ENCODE data around the gene SRPK3.

SRPK3 gene

DNA sequence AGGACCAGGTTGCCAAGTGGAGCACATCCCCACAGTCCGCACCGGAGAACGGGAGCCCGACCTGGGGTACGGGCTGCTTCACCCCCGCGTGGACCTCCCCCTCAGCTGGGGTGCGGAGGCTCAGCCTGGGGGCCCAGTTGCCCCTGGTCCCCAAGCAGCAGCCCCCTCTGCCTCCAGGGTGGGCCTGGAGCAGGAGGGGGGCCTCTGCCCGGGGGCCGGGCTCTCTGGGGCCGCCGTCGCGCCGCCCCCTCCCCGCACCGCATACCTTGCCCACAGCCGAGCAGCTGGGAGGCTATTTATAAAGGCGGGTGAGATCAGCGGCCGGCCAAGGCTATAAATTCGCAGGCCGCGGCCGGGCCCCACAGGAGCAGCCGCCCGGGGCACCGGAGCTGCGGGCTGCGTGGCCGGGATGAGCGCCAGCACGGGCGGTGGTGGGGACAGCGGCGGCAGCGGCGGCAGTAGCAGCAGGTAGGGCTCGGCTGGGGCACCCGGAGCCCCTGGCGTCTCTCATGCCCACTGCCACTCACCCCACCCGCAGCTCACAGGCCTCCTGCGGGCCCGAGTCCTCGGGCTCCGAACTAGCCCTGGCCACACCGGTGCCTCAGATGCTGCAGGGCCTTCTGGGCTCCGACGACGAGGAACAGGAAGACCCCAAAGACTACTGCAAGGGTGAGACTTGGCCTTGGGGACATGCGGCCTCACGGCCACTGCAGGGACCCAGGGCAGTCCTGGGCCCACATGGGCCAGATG lies at the start of gene SRPK3:
SRPK3 (plus strand) TSS at position 364 of the 750 bp plus-strand sequence; CDS start at position 410, 46 bp downstream.
- Mint-ChIP-seq H3K27me3 (peaks cover 4% of the 10 kb centered on the region), H3K27ac (no peak within 1 kb of the TSS), H3K36me3 (ENCODE audit: low read depth) (no peaks in the 10 kb centered on the region), H3K9me3 (no peaks in the 10 kb centered on the region), H3K4me3 (no peak within 1 kb of the TSS), H3K4me1 (no peaks in the 10 kb centered on the region)
- ATAC-seq (no peak), DNase-seq (no peak)

DNA sequence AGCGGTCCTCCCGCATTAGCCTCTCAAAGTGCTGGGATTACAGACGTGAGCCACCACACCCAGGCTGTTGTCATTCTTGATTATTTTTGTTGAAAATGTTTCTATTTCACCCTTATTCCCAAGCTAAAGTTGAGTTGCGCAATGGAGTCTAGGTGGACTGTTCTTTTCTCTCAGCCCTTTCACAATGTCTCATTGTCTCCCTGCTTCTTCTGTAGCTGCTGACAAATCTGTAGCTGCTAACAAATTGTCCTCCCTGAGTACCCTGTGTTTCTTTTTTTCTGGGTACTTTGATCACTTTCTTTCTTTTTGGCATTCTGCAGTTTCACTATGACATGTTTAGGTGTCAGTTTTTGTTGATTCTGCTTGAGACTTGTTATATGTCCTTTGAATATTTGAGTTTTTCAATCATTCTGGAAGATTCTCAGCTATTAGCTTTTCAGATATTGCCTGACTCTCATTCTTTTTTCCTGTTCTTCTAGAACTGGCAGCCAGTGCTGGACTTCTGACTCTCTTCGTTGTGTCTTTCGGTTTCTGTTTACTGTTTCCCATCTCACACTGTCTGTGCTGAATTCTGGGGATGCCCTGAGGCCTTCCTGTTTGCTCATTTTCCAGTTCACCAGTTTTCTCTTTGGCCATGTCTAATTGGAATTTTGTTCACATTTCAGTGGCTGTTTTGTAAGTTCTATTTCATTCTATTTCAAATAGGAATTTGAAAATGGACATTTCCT lies 49.6 kb upstream of the SRPK3 start:
- DNase-seq (no peak), ATAC-seq (no peak)
- peaks cover 34% of the 10 kb centered on the region for H3K4me1 Mint-ChIP-seq
- H3K4me3 Mint-ChIP-seq = no peak overlapping the region
- H3K36me3 Mint-ChIP-seq (ENCODE audit: low read depth) = peaks cover 10% of the 10 kb centered on the region
- H3K27ac Mint-ChIP-seq = peak overlapping the region; percentile 40
- H3K27me3 Mint-ChIP-seq = no peaks in the 10 kb centered on the region
- H3K9me3 Mint-ChIP-seq = no peaks in the 10 kb centered on the region

DNA sequence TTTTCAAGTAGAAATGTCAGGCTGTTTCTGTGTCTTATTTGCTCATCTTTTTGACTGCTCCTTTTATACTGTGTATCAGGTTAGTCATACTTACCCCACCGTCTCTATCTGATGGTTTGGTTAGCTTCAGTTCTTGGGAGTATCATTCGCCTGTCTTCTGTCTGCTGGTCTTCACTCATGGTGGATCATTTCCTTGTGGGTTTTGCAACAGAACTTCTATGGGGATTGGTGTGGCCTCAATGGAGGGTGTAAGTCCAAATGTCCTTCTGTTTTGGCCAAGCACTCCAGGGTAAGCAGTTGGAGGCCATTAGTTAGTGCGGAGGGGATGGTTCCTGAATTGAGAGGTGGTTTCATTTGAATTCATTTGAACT lies 49.0 kb upstream of the SRPK3 start:
- H3K27ac Mint-ChIP-seq = no peak overlapping the region
- ATAC-seq (no peak), DNase-seq (no peak)
- H3K4me3 Mint-ChIP-seq = no peak overlapping the region
- no peaks in the 10 kb centered on the region for H3K27me3 Mint-ChIP-seq
- peaks cover 10% of the 10 kb centered on the region for H3K36me3 Mint-ChIP-seq (ENCODE audit: low read depth)
- no peaks in the 10 kb centered on the region for H3K9me3 Mint-ChIP-seq
- peaks cover 32% of the 10 kb centered on the region for H3K4me1 Mint-ChIP-seq

DNA sequence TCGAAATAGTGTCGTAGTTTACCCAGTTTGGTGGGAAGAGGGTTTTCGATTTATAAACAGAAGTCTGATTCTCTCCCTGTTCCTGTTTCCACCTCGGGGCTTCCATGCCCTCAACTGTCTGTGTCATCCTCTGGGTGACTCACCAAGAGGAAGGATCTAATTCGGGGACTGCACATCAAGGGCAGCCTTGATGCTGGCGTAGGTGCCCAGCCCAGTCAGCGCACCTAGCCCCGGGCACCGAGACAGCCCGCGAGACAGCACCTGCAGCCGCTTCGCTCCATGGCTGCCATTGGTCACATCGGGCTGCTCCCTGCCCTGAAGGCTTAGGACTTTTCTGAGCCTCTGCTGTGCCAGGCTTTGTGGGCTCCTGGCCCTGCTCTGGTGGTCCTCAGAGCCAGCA lies 48.4 kb upstream of the SRPK3 start:
- Mint-ChIP-seq H3K36me3 (ENCODE audit: low read depth) (peaks cover 10% of the 10 kb centered on the region), H3K27ac (no peak overlapping the region), H3K4me1 (peaks cover 28% of the 10 kb centered on the region), H3K4me3 (no peak overlapping the region), H3K27me3 (no peaks in the 10 kb centered on the region), H3K9me3 (no peaks in the 10 kb centered on the region)
- no peak for DNase-seq
- no peak for ATAC-seq

- H3K27ac Mint-ChIP-seq = no peak overlapping the region
- no peaks in the 10 kb centered on the region for H3K27me3 Mint-ChIP-seq
- ATAC-seq (no peak), DNase-seq (no peak)
- peaks cover 23% of the 10 kb centered on the region for H3K4me1 Mint-ChIP-seq
- H3K4me3 Mint-ChIP-seq = no peak overlapping the region
- H3K9me3 Mint-ChIP-seq = no peaks in the 10 kb centered on the region
- peaks cover 10% of the 10 kb centered on the region for H3K36me3 Mint-ChIP-seq (ENCODE audit: low read depth)
These were observed 47.1 kb upstream of the SRPK3 start for GRCh38 chrX:153733651-153734240.

DNA sequence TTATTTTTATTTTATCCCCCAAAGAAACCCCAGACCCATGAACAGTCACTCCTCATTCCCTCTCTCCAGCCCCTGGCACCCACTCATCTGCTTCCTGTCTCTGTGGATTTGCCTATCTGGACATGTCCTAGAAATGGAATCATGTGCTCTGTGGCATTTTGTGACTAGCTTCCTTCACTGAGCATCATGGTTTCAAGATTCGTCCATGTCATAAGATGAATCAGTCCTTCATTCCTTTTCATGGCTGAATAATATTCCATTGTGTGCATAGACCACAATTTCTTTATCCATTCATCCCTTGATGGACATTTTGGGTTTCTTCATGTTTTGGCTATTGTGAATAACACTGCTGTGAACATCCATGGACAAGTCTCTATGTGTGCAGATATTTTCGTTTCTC lies 46.0 kb upstream of the SRPK3 start:
- ATAC-seq = no peak
- H3K4me1 Mint-ChIP-seq = peaks cover 26% of the 10 kb centered on the region
- no peak overlapping the region for H3K27ac Mint-ChIP-seq
- H3K36me3 Mint-ChIP-seq (ENCODE audit: low read depth) = peaks cover 10% of the 10 kb centered on the region
- H3K27me3 Mint-ChIP-seq = no peaks in the 10 kb centered on the region
- H3K9me3 Mint-ChIP-seq = no peaks in the 10 kb centered on the region
- DNase-seq = no peak
- H3K4me3 Mint-ChIP-seq = no peak overlapping the region

DNA sequence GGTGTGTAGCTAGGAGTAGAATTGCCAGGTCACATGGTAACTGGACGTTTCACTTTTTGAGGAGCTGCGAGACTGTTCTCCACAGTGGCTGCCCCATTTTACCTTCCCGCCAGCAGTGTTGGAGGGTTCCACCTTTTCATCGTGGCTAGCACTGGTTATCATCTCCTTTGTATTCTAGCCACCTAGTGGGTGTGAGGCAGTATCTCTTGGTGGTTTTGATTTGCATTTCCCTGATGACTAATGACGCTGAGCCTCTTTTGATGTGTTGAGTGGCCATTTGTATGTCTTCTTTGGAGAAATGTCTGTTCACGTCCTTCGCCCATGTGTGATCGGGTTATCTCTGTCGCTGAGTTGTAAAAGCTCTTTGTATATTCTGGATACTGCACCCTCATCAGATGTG lies 45.6 kb upstream of the SRPK3 start:
- ATAC-seq (peak; percentile 83), DNase-seq (no peak)
- Mint-ChIP-seq H3K27me3 (no peaks in the 10 kb centered on the region), H3K4me1 (peaks cover 30% of the 10 kb centered on the region), H3K27ac (no peak overlapping the region), H3K36me3 (ENCODE audit: low read depth) (peaks cover 10% of the 10 kb centered on the region), H3K9me3 (no peaks in the 10 kb centered on the region), H3K4me3 (no peak overlapping the region)

- no peak overlapping the region for H3K4me3 Mint-ChIP-seq
- H3K27me3 Mint-ChIP-seq = no peaks in the 10 kb centered on the region
- no peak for ATAC-seq
- H3K9me3 Mint-ChIP-seq = no peaks in the 10 kb centered on the region
- DNase-seq = no peak
- peaks cover 29% of the 10 kb centered on the region for H3K4me1 Mint-ChIP-seq
- peaks cover 10% of the 10 kb centered on the region for H3K36me3 Mint-ChIP-seq (ENCODE audit: low read depth)
- H3K27ac Mint-ChIP-seq = no peak overlapping the region
These were observed 44.6 kb upstream of the SRPK3 start for GRCh38 chrX:153736071-153736820.

DNA sequence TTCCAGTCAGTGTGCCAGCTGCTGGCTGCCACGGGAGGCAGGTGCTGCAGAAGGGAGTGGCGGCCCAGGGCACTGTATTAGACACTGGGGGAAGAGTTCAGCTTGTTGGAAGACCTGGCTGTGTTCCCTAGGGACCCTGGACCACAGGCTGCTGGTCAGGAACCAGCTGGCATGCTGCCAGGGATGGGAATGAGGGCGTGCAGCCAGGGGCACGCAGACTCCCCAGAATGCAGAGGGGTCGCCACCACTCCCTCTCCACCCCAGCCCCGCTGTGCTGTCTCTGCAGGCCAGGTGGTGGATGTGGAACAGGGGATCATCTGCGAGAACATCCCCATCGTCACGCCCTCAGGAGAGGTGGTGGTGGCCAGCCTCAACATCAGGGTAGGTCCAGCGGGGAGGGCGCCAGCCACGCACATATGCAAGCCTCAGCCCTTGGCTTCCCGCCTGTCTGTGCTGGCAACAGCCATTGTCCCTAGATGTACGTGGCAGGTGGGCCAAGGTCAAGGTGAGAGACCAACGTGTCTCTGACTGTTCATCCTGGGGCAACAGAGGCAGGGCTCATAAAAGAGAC lies 43.9 kb upstream of the SRPK3 start:
- DNase-seq = no peak
- H3K27me3 Mint-ChIP-seq = no peaks in the 10 kb centered on the region
- no peak overlapping the region for H3K4me3 Mint-ChIP-seq
- H3K9me3 Mint-ChIP-seq = no peaks in the 10 kb centered on the region
- H3K4me1 Mint-ChIP-seq = peaks cover 23% of the 10 kb centered on the region
- peaks cover 3% of the 10 kb centered on the region for H3K36me3 Mint-ChIP-seq (ENCODE audit: low read depth)
- no peak for ATAC-seq
- no peak overlapping the region for H3K27ac Mint-ChIP-seq

DNA sequence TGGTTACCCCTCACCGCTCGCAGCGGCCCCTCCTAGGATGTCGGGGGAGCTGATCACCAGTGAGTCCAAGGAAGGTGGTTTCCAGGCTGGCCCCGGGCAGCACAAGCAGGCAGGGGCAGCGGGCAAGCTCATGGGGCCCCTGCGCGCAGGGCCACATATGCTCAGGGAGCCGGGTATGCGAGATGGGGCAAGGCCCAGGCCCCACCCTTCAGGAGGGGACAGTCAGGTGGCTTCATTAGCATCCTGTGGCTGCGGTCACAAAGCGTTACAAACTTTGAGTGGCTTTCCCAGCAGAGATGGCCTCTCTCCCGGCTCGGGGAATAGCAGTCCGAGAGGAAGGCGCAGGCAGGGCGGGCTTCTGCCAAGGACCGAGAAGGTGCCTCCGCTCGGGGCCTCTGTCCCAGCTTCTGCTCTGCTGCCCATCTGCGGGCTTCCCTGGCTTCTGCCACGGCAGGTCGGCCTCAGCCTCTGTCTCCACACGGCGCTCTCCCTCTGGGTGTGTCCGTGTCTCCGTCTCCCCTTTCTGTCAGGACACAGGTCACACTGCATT lies 42.7 kb upstream of the SRPK3 start:
- no peaks in the 10 kb centered on the region for H3K36me3 Mint-ChIP-seq (ENCODE audit: low read depth)
- DNase-seq (no peak), ATAC-seq (no peak)
- no peaks in the 10 kb centered on the region for H3K27me3 Mint-ChIP-seq
- H3K4me1 Mint-ChIP-seq = peaks cover 22% of the 10 kb centered on the region
- no peak overlapping the region for H3K4me3 Mint-ChIP-seq
- no peak overlapping the region for H3K27ac Mint-ChIP-seq
- no peaks in the 10 kb centered on the region for H3K9me3 Mint-ChIP-seq

DNA sequence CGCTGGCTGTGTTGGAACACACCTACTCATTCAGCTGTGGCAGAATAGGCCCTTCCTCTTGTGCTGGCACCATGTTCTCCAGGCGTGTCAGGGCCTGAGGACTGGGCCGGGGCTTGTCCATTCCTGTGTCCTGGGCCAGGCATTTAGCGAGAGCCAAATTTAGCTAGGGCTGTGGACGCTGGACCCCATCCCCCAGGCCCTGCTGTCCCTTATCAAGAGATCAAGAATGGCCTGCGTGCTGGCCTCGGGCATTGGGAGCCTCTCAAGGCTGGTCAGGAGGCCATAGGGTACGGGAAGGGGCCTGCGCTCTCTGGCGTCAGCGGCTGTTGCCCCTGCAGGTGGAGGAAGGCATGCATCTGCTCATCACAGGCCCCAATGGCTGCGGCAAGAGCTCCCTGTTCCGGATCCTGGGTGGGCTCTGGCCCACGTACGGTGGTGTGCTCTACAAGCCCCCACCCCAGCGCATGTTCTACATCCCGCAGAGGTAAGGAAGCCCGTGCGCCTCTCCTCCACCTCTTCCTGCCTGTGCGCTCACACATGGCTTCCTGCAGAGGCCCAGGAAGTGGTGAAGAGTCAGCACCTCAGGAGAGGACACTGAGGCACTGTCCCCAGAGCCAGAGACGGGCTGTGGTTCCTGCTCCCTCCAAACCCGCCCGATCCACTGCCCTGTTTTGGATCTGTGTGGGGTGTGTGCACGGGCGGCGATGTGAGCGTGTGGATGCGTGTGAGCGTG lies 40.9 kb upstream of the SRPK3 start:
- Mint-ChIP-seq H3K27ac (no peak overlapping the region), H3K4me3 (no peak overlapping the region), H3K27me3 (peaks cover 4% of the 10 kb centered on the region), H3K9me3 (no peaks in the 10 kb centered on the region), H3K36me3 (ENCODE audit: low read depth) (no peaks in the 10 kb centered on the region), H3K4me1 (peaks cover 23% of the 10 kb centered on the region)
- ATAC-seq (peak; percentile 41), DNase-seq (no peak)

DNA sequence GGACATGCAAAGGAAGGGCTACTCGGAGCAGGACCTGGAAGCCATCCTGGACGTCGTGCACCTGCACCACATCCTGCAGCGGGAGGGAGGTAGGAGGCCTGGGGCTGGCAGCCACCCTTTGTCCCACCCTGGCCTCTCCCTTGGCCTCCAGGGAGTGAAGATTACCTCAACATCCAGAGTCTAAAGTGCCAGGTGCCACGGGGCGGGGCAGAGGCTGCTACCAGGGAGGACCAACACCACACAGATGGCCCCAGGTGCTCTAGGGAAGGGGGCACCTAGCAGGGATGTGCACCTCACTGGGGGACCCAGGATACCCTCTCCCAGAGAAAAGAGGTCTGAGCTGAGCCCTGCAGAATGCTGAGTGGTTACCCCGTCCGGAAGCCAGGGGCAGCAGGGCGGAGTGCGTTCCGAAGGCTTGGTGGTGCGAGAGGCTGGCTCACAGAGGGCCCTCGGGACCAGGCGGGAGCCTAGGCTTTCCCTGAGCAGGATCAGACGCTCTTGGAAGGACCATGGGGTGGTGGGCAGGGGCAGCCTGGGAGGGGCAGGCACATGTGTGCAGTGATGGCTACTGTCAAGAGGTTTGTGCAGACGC lies 40.1 kb upstream of the SRPK3 start:
- H3K27me3 Mint-ChIP-seq = peaks cover 4% of the 10 kb centered on the region
- DNase-seq = no peak
- no peaks in the 10 kb centered on the region for H3K36me3 Mint-ChIP-seq (ENCODE audit: low read depth)
- ATAC-seq = no peak
- H3K27ac Mint-ChIP-seq = no peak overlapping the region
- no peaks in the 10 kb centered on the region for H3K9me3 Mint-ChIP-seq
- H3K4me1 Mint-ChIP-seq = peaks cover 15% of the 10 kb centered on the region
- no peak overlapping the region for H3K4me3 Mint-ChIP-seq

DNA sequence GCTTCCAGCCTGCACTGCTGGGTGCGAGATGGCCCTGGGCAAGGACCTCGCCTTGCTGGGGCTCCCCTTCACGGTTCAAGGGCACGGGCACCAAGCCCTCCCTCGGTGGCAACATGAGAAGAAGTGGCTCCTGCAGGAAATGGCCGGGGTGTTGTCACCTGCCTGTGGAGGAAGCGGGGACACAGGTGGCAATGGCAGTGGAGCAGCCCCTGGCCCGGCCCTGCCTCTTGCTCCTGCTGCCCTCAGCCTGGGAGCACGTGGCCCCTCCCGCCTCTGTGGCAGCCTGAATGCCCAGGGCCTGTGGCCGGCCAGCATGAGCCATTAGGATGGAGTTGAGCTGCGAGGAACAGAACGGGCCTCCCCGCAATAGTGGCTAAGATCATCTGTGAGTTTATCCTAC lies 39.4 kb upstream of the SRPK3 start:
- DNase-seq (no peak), ATAC-seq (no peak)
- Mint-ChIP-seq H3K9me3 (no peaks in the 10 kb centered on the region), H3K4me1 (peaks cover 14% of the 10 kb centered on the region), H3K36me3 (ENCODE audit: low read depth) (no peaks in the 10 kb centered on the region), H3K4me3 (no peak overlapping the region), H3K27ac (no peak overlapping the region), H3K27me3 (peaks cover 4% of the 10 kb centered on the region)
